Muscle of back (tissue), 10 donors: Measurements from ENCODE around the gene HNRNPC. TPM values are rescaled to one million over a fixed set of nuclear protein-coding genes. Genes with fewer than 3 reads are reported as not detected.

Experiments used
- polyA plus RNA-seq, 10 donors: library from polyadenylated mRNA; unstranded; fragments of 120-200 nt; gene quantifications; one replicate each; pipeline ENCODE4 v1.2.1, GENCODE V29; 2013; ENCODE audit not compliant: insufficient read length in 10 of 10

HNRNPC gene
- polyA plus RNA-seq, 10 donors = 396 to 532 (median 442) TPM

Other genes starting within 250 kb of the HNRNPC start
- 100 to 1,000 TPM in 9 of 10 donors, 10 to 100 TPM in 1; 98.7 to 223 (median 147) TPM for gene NDRG2, start 244.4 kb downstream of the HNRNPC start, polyA plus RNA-seq
- under 1 TPM in 9 of 10 donors, not detected in 1; 0.17 to 0.98 (median 0.58) TPM for gene TPPP2, start 239.2 kb downstream of the HNRNPC start, polyA plus RNA-seq
- gene RNASE13, start 234.6 kb downstream of the HNRNPC start, polyA plus RNA-seq = under 1 TPM in 2 of 10 donors, not detected in 8; 0.33 to 0.34 TPM
- gene RNASE7, start 227.1 kb downstream of the HNRNPC start, polyA plus RNA-seq = under 1 TPM in 2 of 10 donors, not detected in 8; 0.14 to 0.18 TPM
- not detected for gene RNASE8, start 211.6 kb downstream of the HNRNPC start, polyA plus RNA-seq
- gene ARHGEF40, start 199.1 kb downstream of the HNRNPC start, polyA plus RNA-seq = 10 to 100 TPM; 51.4 to 83.0 (median 61.7) TPM
- gene ZNF219, start 170.8 kb downstream of the HNRNPC start, polyA plus RNA-seq = 10 to 100 TPM; 12.9 to 18.7 (median 16.2) TPM
- gene TMEM253, start 168.4 kb downstream of the HNRNPC start, polyA plus RNA-seq = under 1 TPM; 0.29 to 0.91 (median 0.58) TPM
- gene OR5AU1, start 113.4 kb downstream of the HNRNPC start, polyA plus RNA-seq = under 1 TPM in 5 of 10 donors, not detected in 5; 0.01 to 0.05 (median 0.03) TPM
- gene RPGRIP1, start 10.6 kb upstream of the HNRNPC start, polyA plus RNA-seq = 1 to 10 TPM in 1 of 10 donors, under 1 TPM in 9; 0.20 to 1.1 (median 0.49) TPM
- gene SUPT16H, start 114.6 kb upstream of the HNRNPC start, polyA plus RNA-seq = 10 to 100 TPM; 67.6 to 95.5 (median 73.5) TPM
- 10 to 100 TPM; 34.8 to 47.0 (median 39.2) TPM for gene CHD8, start 186.7 kb upstream of the HNRNPC start, polyA plus RNA-seq
- gene RAB2B, start 207.5 kb upstream of the HNRNPC start, polyA plus RNA-seq = 10 to 100 TPM; 19.0 to 29.2 (median 21.8) TPM
- gene TOX4, start 207.8 kb upstream of the HNRNPC start, polyA plus RNA-seq = 10 to 100 TPM; 34.8 to 46.7 (median 43.6) TPM
- gene METTL3, start 241.9 kb upstream of the HNRNPC start, polyA plus RNA-seq = 10 to 100 TPM; 34.4 to 70.4 (median 44.6) TPM